GM23248 (cell line): ENCODE data around the gene FUT1.

Experiments
- EZH2 ChIP-seq: fragments of 200-600 bp; sonication (generic); IDR thresholded peaks from 2 replicates; pipeline ENCODE4 v1.6.1; 2018; ENCODE audit warnings: antibody characterized with exemption, mild to moderate bottlenecking; ENCODE audit not compliant: insufficient read depth, poor library complexity, severe bottlenecking
- EZH2phosphoT487 ChIP-seq: fragments of 200-600 bp; sonication (generic); IDR thresholded peaks from 2 replicates; pipeline ENCODE4 v1.6.1; 2018; ENCODE audit warnings: antibody characterized with exemption, moderate library complexity, mild to moderate bottlenecking, low read depth; ENCODE audit not compliant: insufficient read depth

GRCh38 chr19:48797103-48797502 is 44.7 kb upstream of the FUT1 start:
- no peak for TF ChIP-seq EZH2
- TF ChIP-seq EZH2phosphoT487: no peak
